ENCODE data around the gene PARVB.

Gene PARVB

DNA sequence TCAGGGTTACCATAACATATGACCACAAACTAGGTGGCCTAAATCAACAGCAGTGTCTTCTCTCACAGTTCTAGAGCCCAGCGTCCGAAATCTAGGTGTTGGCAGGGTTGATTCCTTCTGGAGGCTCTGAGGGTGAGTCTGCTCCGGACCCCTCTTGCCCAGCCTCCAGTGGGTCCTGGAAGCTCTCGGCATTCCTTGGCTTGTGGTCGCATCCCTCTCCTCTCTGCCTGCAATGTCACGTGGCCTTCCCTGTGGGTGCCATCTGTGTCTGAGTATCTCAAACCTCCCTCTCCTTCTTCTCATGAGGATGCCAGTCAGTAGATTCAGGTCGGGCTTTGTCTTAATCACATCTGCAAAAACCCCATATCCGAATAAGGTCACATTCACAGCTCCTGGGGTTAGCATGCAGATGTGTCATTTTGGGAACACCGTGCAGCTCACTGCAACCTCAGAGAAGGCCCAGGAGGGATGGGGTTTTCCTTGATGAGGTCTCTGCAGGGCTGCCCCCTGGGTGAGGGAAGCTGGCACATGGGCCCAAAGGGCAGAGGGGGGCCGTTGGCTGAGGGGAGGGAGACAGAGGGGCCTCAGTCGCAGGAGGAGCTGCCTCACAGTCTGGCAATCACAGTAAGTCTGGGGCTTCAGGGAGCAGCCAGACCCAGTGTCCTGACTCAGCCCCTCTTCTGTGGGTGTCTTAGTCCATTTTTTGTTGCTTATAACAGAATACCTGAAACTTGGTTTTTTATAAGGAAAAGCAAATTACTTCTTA is 197.8 kb downstream of the PARVB start:
- no peak for DNase-seq
